AG04449 (cell line): Measurements from ENCODE around the gene GPR3.

Experiments
- CTCF ChIA-PET: fragments of 350-600 bp; formaldehyde crosslinking; extraction: SDS; loops from one replicate; lab custom pipeline; 2021; ENCODE audit warnings: antibody characterized with exemption; lab: Yijun Ruan, JAX
- POLR2A ChIA-PET: fragments of 400-600, 350-600 bp; formaldehyde crosslinking; extraction: SDS; loops from one replicate; lab custom pipeline; 2020; ENCODE audit warnings: antibody characterized with exemption, inconsistent platforms; lab: Yijun Ruan, JAX
- DNase-seq: peaks from one replicate; pipeline ENCODE4 v3.0.0-alpha.2; 2010; ENCODE audit warnings: low read depth, low spot score
- H3K4me3 ChIP-seq: 2 replicates; pipeline ENCODE4 v1.5.1; 2011; ENCODE audit warnings: low read depth, mild to moderate bottlenecking, control low read depth, low read length
- CTCF ChIP-seq: IDR thresholded peaks from one replicate; pipeline ENCODE4 v1.5.1; 2011; ENCODE audit warnings: mild to moderate bottlenecking, moderate library complexity, low read length, control low read depth, inconsistent platforms; ENCODE audit not compliant: insufficient read depth; ENCODE audit errors: missing control alignments

GPR3 gene

DNA sequence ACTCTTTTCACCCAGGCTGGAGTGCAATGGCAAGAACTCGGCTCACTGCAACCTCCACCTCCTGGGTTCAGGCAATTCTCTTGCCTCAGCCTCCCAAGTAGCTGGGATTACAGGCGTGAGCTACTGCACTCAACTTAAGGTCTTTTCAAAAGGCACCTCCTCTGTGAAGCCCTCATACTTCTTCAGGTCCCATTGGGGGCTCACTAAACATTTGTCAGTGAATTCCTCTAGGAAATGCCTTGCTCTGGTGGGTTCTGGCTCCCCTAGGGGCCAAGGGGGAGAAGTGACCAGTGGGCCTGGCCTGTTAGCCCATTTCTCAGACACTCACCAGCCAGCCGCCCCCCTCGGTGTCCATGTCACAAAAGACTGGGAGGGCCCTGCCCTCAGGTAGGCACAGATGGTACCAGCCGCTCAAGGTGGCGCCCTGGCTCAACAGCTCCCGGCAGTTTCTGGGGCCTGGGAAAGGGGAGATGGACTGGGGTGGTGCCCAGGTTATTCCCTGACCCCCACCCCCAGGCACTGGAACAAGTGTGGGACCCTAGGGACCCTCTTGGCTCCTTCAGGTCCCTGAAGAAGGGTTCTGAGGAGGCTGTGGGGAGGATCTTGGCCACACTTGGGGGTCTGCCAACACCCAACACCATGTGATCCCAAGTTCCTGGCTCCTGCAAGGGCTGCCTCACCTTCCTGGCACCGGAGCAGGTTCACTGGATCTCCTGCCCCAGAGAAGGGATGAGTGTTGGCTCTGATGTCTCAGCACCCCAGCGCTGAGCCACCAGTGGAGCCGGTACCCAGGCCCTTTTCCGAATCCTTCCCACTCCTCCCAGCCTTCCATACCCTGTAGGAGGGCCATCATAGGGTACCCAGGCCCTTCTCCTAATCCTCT, 19.4 kb upstream of the GPR3 start:
- POLR2A ChIA-PET, result no interaction called here
- DNase-seq, result no peak
- CTCF ChIA-PET, result interaction anchor here (0.6 to 9.0 kb wide), 4 partner anchors 15 to 85 kb away, joined by 3 to 181 read pairs (median 6); no protein-coding TSS in a partner anchor

GRCh38 chr1:27374362-27375086, 17.9 kb upstream of the GPR3 start, which contains the start of gene FCN3:
Gene FCN3 (minus strand): TSS chr1:27374824. CDS start chr1:27374818, 6 bp downstream.
- no peak within 1 kb of the TSS for H3K4me3 ChIP-seq
- POLR2A ChIA-PET, result no interaction called here
- no peak for DNase-seq
- TF ChIP-seq CTCF, result no peak
- CTCF ChIA-PET, result interaction anchor here (0.8 to 6.0 kb wide), 6 partner anchors 8 to 230 kb away, joined by 3 to 32 read pairs (median 4); partner anchors contain the start of genes AHDC1, GPR3 and MAP3K6

More for the DNA sequence above, 19.4 kb upstream of the GPR3 start:
- TF ChIP-seq CTCF, result peak; percentile 21
- no peak overlapping the region for H3K4me3 ChIP-seq

- no peak for TF ChIP-seq CTCF
- POLR2A ChIA-PET, result no interaction called here
- DNase-seq, result no peak
- CTCF ChIA-PET, result interaction anchor here (0.7 to 15.9 kb wide), 9 partner anchors 9 to 230 kb away, joined by 3 to 442 read pairs (median 4); partner anchors contain the start of gene MAP3K6
- H3K4me3 ChIP-seq, result no peak overlapping the region
Observed at GRCh38 chr1:27377760-27378495, 14.5 kb upstream of the GPR3 start.

GRCh38 chr1:27379564-27380122, 12.8 kb upstream of the GPR3 start:
- no peak overlapping the region for H3K4me3 ChIP-seq
- ChIA-PET CTCF (interaction anchor here (0.6 to 15.9 kb wide), 6 partner anchors 7 to 129 kb away, joined by 3 to 442 read pairs (median 4); no protein-coding TSS in a partner anchor), POLR2A (no interaction called here)
- no peak for DNase-seq
- no peak for TF ChIP-seq CTCF

- CTCF ChIA-PET, result interaction anchor here (0.6 to 15.9 kb wide), 4 partner anchors 15 to 128 kb away, joined by 3 to 442 read pairs (median 4); no protein-coding TSS in a partner anchor
Observed at GRCh38 chr1:27380224-27380623, 12.2 kb upstream of the GPR3 start.

More at GRCh38 chr1:27380224-27380623, 12.2 kb upstream of the GPR3 start:
- DNase-seq, result no peak
- no peak overlapping the region for H3K4me3 ChIP-seq
- POLR2A ChIA-PET, result no interaction called here
- no peak for TF ChIP-seq CTCF
